ENCODE results near the gene KIF6. TPM values are rescaled to one million over a fixed set of nuclear protein-coding genes. Genes with fewer than 3 reads are reported as not detected.

The KIF6 gene
- total and polyA plus RNA-seq, 2 donors (not counting 1 experiment from before 2014, with no cell fraction given): not detected

GRCh38 chr6:39378960-39379425 is 346.2 kb downstream of the KIF6 start:
- H3K4me1 ChIP-seq (ENCODE audit: control insufficient read depth in 2 of 2, insufficient read depth in 2 of 2, low read length in 2 of 2): no peaks in the 10 kb centered on the region
- intact Hi-C loops (cut with micrococcal nuclease): no loop called here
- H4K20me1 ChIP-seq (ENCODE audit: control insufficient read depth, insufficient read depth, low read length, poor library complexity, severe bottlenecking): no peaks in the 10 kb centered on the region
- H2AFZ ChIP-seq (ENCODE audit: insufficient read depth, low read depth, low read length, poor library complexity, severe bottlenecking): no peak overlapping the region
- H3K9me3 ChIP-seq (ENCODE audit: control extremely low read depth in 1 of 3, control insufficient read depth in 2 of 3, insufficient read depth in 1 of 3, low read length in 2 of 3): no peaks in the 10 kb centered on the region
- Mint-ChIP-seq H3K27ac (no peak overlapping the region), H3K9me3 (ENCODE audit: insufficient read depth) (no peaks in the 10 kb centered on the region), H3K4me1 (no peaks in the 10 kb centered on the region), H3K27me3 (peaks cover 15% of the 10 kb centered on the region), H3K4me3 (no peak overlapping the region)
- TF ChIP-seq CTCF (IDR thresholded peaks at IDR 0.05) (no peak), EZH2 (IDR thresholded peaks at IDR 0.05; ENCODE audit: borderline replicate concordance, insufficient read depth, low read depth, low read length, poor library complexity, severe bottlenecking) (no peak)
- H3K4me3 ChIP-seq (ENCODE audit: control extremely low read depth in 1 of 5, extremely low read depth in 1 of 5, insufficient read depth in 1 of 5, low read depth in 2 of 5, low read length in 4 of 5): no peak overlapping the region
- H3K4me2 ChIP-seq (replicated peaks; ENCODE audit: low read depth, low read length, poor library complexity, severe bottlenecking): no peak overlapping the region
- DNase-seq (no peak), ATAC-seq (ENCODE audit: low read depth) (no peak)
- CTCF ChIA-PET: no interaction called here
- POLR2A ChIA-PET: no interaction called here
- H3K79me2 ChIP-seq (ENCODE audit: control insufficient read depth, insufficient read depth, low read length): no peaks in the 10 kb centered on the region
- no peaks in the 10 kb centered on the region for H3K36me3 ChIP-seq (replicated peaks in 1 of 2; ENCODE audit: control extremely low read depth in 1 of 2, control insufficient read depth in 1 of 2, extremely low read depth in 1 of 2, insufficient read depth in 2 of 2, low read length in 1 of 2)
- 92% methylated on average over 5 of the region's 5 CpGs for WGBS (ENCODE audit: insufficient coverage)
- peaks cover 0 to 7% (median 0%) of the 10 kb centered on the region in 4 experiments for H3K27me3 ChIP-seq (replicated peaks in 1 of 4; ENCODE audit: control extremely low read depth in 1 of 4, control insufficient read depth in 3 of 4, insufficient read depth in 4 of 4, low read length in 3 of 4)
- H3K9ac ChIP-seq (ENCODE audit: low read length): no peak overlapping the region
- no peak overlapping the region for H3K27ac ChIP-seq (ENCODE audit: low read length in 2 of 2)

GRCh38 chr6:39378175-39378959 is 346.8 kb downstream of the KIF6 start:
- intact Hi-C loops (cut with micrococcal nuclease): no loop called here
- H3K9ac ChIP-seq (ENCODE audit: low read length): no peak overlapping the region
- TF ChIP-seq EZH2 (IDR thresholded peaks at IDR 0.05; ENCODE audit: borderline replicate concordance, insufficient read depth, low read depth, low read length, poor library complexity, severe bottlenecking) (no peak), CTCF (IDR thresholded peaks at IDR 0.05) (no peak)
- no peak overlapping the region for H3K4me2 ChIP-seq (replicated peaks; ENCODE audit: low read depth, low read length, poor library complexity, severe bottlenecking)
- H3K4me3 Mint-ChIP-seq: no peak overlapping the region
- no peaks in the 10 kb centered on the region for H3K79me2 ChIP-seq (ENCODE audit: control insufficient read depth, insufficient read depth, low read length)
- ChIA-PET CTCF (interaction anchor here (1.0 kb wide), 1 partner anchor 929 kb away, joined by 3 read pairs; no protein-coding TSS in a partner anchor), POLR2A (no interaction called here)
- H3K9me3 ChIP-seq (ENCODE audit: control extremely low read depth in 1 of 3, control insufficient read depth in 2 of 3, insufficient read depth in 1 of 3, low read length in 2 of 3): no peaks in the 10 kb centered on the region
- no peak overlapping the region for H3K27ac ChIP-seq (ENCODE audit: low read length in 2 of 2)
- no peaks in the 10 kb centered on the region for H4K20me1 ChIP-seq (ENCODE audit: control insufficient read depth, insufficient read depth, low read length, poor library complexity, severe bottlenecking)
- peaks cover 0 to 7% (median 0%) of the 10 kb centered on the region in 4 experiments for H3K27me3 ChIP-seq (replicated peaks in 1 of 4; ENCODE audit: control extremely low read depth in 1 of 4, control insufficient read depth in 3 of 4, insufficient read depth in 4 of 4, low read length in 3 of 4)
- no peak overlapping the region for H2AFZ ChIP-seq (ENCODE audit: insufficient read depth, low read depth, low read length, poor library complexity, severe bottlenecking)
- H3K4me3 ChIP-seq (ENCODE audit: control extremely low read depth in 1 of 5, extremely low read depth in 1 of 5, insufficient read depth in 1 of 5, low read depth in 2 of 5, low read length in 4 of 5): no peak overlapping the region
- 83% methylated on average over 9 of the region's 10 CpGs for WGBS (ENCODE audit: insufficient coverage)
- peaks cover 15% of the 10 kb centered on the region for H3K27me3 Mint-ChIP-seq
- no peaks in the 10 kb centered on the region for H3K4me1 ChIP-seq (ENCODE audit: control insufficient read depth in 2 of 2, insufficient read depth in 2 of 2, low read length in 2 of 2)
- no peaks in the 10 kb centered on the region for H3K36me3 ChIP-seq (replicated peaks in 1 of 2; ENCODE audit: control extremely low read depth in 1 of 2, control insufficient read depth in 1 of 2, extremely low read depth in 1 of 2, insufficient read depth in 2 of 2, low read length in 1 of 2)
- H3K27ac Mint-ChIP-seq: no peak overlapping the region
- DNase-seq: no peak
- no peak for ATAC-seq (ENCODE audit: low read depth)
- no peaks in the 10 kb centered on the region for H3K9me3 Mint-ChIP-seq (ENCODE audit: insufficient read depth)
- no peaks in the 10 kb centered on the region for H3K4me1 Mint-ChIP-seq

Measured in B cell (primary cell).